ACC112 (cell line): Measurements from ENCODE around the gene ADGRB3.

Source experiments
- H2AFZ ChIP-seq: fragments of 200-600 bp; sonication (generic); one replicate; pipeline ENCODE4 v1.6.0; 2017; ENCODE audit warnings: antibody characterized with exemption, low read length; ENCODE audit not compliant: unreplicated experiment
- H3K27ac ChIP-seq: fragments of 200-600 bp; sonication (generic); 2 replicates; pipeline ENCODE4 v1.5.1; 2014; ENCODE audit warnings: low read depth, mild to moderate bottlenecking, antibody characterized with exemption, low read length, moderate library complexity
- H3K27me3 ChIP-seq: fragments of 200-600 bp; sonication (generic); 2 replicates; pipeline ENCODE4 v1.6.1; 2014; ENCODE audit warnings: mild to moderate bottlenecking, antibody characterized with exemption, low read length, moderate library complexity, mixed read lengths; ENCODE audit not compliant: insufficient read depth
- H3K36me3 ChIP-seq: fragments of 200-600 bp; sonication (generic); 2 replicates; pipeline ENCODE4 v1.6.1; 2016; ENCODE audit warnings: mild to moderate bottlenecking, antibody characterized with exemption, low read length, moderate library complexity, mixed read lengths; ENCODE audit not compliant: insufficient read depth
- H3K4me1 ChIP-seq: fragments of 200-600 bp; sonication (generic); one replicate; pipeline ENCODE4 v1.6.1; 2016; ENCODE audit warnings: low read length, mixed read lengths; ENCODE audit not compliant: insufficient read depth, unreplicated experiment, control insufficient read depth
- H3K4me3 ChIP-seq: fragments of 200-600 bp; sonication (generic); 2 replicates; pipeline ENCODE4 v1.5.1; 2014; ENCODE audit warnings: mild to moderate bottlenecking, low read depth, low read length
- H3K79me2 ChIP-seq: fragments of 200-600 bp; sonication (generic); one replicate; pipeline ENCODE4 v1.6.0; 2016; ENCODE audit warnings: low read length; ENCODE audit not compliant: control insufficient read depth, unreplicated experiment, insufficient read depth

Gene ADGRB3

DNA sequence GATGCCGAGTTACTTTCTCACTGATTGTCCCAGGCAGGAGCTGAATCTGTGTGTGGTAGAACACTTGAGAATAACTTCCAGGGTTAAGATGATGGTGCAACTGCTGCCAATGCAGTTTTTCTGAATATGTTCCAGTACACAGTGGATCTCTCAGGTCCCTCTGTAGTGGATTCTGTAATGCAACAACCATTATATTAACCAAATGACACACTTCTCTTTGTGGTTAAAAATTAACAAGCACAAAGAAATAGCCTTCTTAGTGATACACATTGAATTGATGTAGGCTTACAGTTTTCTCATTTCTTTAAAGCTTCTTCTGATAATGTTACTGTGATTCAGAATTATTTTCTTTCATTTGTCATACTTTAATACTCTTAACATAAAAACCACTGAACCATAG, 383.8 kb downstream of the ADGRB3 start:
- Histone ChIP-seq H2AFZ (no peak overlapping the region), H3K4me1 (no peaks in the 10 kb centered on the region), H3K36me3 (no peaks in the 10 kb centered on the region), H3K27me3 (no peaks in the 10 kb centered on the region), H3K79me2 (no peaks in the 10 kb centered on the region), H3K27ac (no peak overlapping the region), H3K4me3 (no peak overlapping the region)

DNA sequence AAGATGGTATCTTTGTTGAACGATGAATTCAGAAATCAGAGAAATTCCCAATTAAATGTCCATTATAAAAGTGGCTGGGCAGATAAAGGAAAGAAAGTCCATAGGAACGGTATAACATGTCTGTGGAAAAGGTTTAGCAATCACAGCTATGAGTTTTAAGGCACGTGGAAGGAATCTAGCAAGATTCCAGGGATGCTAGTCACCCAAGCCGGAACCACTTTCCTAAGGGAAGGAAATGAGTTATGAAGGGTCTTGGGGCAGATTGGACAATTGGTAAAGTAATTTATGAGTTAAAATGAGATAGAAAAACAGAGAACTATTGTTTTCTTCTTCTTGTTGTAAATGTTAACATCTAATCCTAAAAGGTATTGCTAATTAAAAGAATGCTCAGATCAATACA, 384.8 kb downstream of the ADGRB3 start:
- Histone ChIP-seq H2AFZ (no peak overlapping the region), H3K4me3 (no peak overlapping the region), H3K36me3 (no peaks in the 10 kb centered on the region), H3K27me3 (no peaks in the 10 kb centered on the region), H3K27ac (no peak overlapping the region), H3K79me2 (no peaks in the 10 kb centered on the region), H3K4me1 (no peaks in the 10 kb centered on the region)

DNA sequence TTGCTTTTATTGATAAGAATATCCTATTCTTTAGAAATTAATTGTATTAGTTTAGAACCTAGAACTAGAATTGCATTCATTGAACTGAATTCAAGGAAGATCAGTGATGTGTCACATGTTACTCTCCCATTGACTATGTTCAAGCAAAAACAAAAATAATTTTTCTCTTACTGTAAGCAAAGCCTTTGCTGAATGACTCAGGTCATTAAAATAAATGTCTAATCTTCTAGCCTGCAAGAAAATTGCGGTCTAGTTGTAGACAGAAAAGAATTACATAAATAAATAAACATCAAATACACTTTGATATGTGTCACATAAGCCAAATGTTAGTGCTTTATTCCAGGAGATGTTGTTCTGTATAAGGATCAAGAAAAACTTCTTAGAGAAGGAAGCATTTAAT, 387.9 kb downstream of the ADGRB3 start:
- no peaks in the 10 kb centered on the region for H3K4me1 ChIP-seq
- H3K27me3 ChIP-seq: no peaks in the 10 kb centered on the region
- H3K36me3 ChIP-seq: no peaks in the 10 kb centered on the region
- no peak overlapping the region for H2AFZ ChIP-seq
- H3K4me3 ChIP-seq: no peak overlapping the region
- no peak overlapping the region for H3K27ac ChIP-seq
- no peaks in the 10 kb centered on the region for H3K79me2 ChIP-seq

DNA sequence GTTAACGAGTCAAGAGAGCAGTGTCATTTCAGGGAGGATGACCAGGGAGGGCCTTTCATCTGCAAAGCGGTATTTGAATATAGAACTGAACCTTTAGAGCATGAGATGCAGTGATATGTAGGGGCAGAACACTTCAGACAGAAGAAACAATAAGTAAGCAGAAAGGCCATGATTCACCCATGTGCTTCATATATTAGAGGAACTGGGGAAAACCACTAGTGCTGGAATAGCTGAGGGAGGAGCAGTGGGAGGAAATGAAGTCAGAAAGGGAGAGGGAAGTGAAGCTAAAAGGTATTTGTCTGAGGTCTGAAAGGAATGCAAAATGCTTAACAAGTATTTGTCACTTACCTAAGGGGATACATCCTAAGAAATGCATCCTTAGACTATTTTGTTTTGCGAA, 391.2 kb downstream of the ADGRB3 start:
- Histone ChIP-seq H3K4me1 (no peaks in the 10 kb centered on the region), H3K36me3 (no peaks in the 10 kb centered on the region), H3K79me2 (no peaks in the 10 kb centered on the region), H2AFZ (no peak overlapping the region), H3K27me3 (no peaks in the 10 kb centered on the region), H3K4me3 (no peak overlapping the region), H3K27ac (no peak overlapping the region)

DNA sequence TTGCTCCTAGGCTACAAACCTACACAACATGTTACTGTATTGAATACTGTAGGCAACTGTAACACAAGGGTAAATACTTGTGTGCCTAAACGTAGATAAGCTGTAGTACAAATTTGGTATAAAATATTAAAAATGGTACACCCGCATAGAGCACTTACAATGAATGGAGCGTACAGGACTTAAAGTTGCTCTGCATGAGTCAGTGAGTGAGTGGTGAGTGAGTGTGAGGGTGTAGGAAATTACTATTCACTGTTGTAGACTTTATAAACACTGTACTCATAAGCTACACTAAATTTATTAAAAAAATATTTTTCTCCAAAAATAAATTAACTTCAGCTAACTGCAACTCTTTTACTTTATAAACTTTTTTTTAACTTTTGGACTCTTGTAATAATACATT, 391.6 kb downstream of the ADGRB3 start:
- Histone ChIP-seq H3K4me3 (no peak overlapping the region), H3K27ac (no peak overlapping the region), H2AFZ (no peak overlapping the region), H3K27me3 (no peaks in the 10 kb centered on the region), H3K79me2 (no peaks in the 10 kb centered on the region), H3K4me1 (no peaks in the 10 kb centered on the region), H3K36me3 (no peaks in the 10 kb centered on the region)

DNA sequence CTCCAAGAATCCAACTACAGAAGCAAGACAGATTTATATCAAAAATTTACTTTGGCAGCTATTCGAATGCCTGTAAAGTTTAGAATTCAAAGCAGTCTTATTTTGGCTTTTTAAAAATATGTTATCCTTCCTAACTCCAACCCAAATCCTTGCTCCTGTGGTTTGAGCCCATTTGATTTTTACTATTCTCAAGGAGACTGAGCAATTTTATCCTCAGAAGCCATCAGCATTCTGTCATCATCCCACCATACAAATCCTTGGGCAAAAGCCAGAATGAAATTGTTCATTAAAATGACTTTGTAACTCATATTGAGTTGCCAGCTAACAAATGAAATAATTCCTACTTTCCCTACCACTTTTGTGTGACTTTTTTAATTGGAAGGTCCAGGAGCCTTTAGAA, 392.8 kb downstream of the ADGRB3 start:
- H3K4me3 ChIP-seq: no peak overlapping the region
- H3K27ac ChIP-seq: no peak overlapping the region
- H3K36me3 ChIP-seq: no peaks in the 10 kb centered on the region
- no peaks in the 10 kb centered on the region for H3K27me3 ChIP-seq
- no peaks in the 10 kb centered on the region for H3K79me2 ChIP-seq
- H2AFZ ChIP-seq: no peak overlapping the region
- H3K4me1 ChIP-seq: no peaks in the 10 kb centered on the region

DNA sequence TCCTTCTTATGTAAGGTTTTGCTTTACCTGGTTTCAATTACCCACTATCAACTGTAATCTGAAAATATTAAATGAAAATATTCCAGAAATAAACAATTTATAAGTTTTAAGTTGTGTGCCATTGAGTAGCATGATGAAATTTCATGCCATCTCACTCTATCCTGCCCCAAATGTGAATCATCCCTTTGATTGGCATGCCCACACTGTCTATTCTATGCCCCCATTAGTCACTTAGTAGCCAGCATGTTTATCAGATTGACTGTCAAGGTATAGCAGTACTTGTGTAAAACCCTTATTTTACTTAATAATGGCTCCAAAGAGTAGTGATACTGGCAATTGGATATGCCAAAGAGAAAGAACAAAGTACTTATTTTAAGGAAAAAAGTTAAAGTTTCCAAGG, 403.8 kb downstream of the ADGRB3 start:
- no peaks in the 10 kb centered on the region for H3K4me1 ChIP-seq
- H3K4me3 ChIP-seq: no peak overlapping the region
- no peak overlapping the region for H2AFZ ChIP-seq

DNA sequence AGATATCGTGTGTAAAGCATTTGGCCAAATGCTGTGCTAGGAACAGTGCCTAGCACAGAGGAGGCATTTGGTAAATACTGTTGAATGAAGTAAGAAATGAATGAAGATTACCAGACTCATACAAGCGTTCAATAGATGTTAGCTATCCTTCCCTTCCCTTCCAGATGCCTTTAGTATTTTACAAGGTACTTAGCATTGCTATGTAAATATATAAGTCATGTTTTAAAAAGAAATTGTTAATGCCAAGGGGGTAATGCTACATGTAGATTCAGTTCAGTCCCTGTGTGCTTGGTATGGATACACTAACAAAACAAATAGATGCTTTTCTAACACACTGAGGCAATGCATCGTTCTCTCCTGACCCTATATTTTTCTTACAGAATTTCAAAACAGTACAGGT, 407.2 kb downstream of the ADGRB3 start:
- Histone ChIP-seq H2AFZ (no peak overlapping the region), H3K79me2 (no peaks in the 10 kb centered on the region), H3K4me1 (peaks cover 3% of the 10 kb centered on the region), H3K27ac (no peak overlapping the region), H3K4me3 (no peak overlapping the region), H3K36me3 (no peaks in the 10 kb centered on the region), H3K27me3 (no peaks in the 10 kb centered on the region)

More for the DNA sequence above, 403.8 kb downstream of the ADGRB3 start:
- Histone ChIP-seq H3K27ac (no peak overlapping the region), H3K27me3 (no peaks in the 10 kb centered on the region), H3K36me3 (no peaks in the 10 kb centered on the region), H3K79me2 (no peaks in the 10 kb centered on the region)

DNA sequence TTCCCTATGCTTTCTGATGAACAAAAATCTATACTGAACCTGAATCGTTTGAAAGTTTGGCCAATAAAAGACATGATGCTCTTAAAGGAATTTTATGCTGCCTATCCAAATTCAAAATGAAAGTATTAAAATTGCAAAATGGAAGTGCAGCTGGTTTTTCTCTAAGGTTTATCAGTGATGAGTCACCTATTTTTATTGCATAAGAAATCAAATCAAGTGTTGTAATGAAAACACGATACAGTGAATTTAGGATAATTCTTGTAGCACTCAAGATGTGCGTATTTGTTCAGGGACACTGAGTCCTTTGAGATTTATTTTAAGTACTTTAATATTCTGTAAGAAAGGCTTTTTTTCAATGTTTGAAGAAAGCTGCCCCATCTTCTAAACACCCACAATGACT, 409.5 kb downstream of the ADGRB3 start:
- Histone ChIP-seq H3K4me1 (peaks cover 3% of the 10 kb centered on the region), H3K27ac (no peak overlapping the region), H2AFZ (no peak overlapping the region), H3K36me3 (no peaks in the 10 kb centered on the region), H3K4me3 (peak overlapping the region; percentile 38; the same call in 1 of the 2 replicates), H3K79me2 (no peaks in the 10 kb centered on the region), H3K27me3 (no peaks in the 10 kb centered on the region)

DNA sequence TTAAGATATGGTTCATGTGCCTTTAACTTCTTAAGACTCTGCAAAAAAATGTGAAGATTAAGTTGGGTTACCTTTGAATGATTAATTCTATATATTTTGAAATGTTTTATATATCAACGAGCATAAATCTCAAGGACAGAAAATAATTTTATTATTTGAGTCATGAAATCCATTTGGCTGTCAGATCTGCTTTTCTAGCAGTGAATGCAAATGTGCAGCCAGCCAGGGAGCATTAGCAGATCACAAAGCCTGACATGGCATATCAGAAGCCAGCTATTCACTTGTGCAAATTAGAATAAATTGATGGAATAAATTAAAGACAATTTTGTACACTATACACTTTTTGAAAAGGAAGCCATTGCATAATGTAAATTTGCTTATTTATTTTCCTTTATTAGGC, 424.3 kb downstream of the ADGRB3 start:
- Histone ChIP-seq H2AFZ (no peak overlapping the region), H3K4me3 (no peak overlapping the region), H3K79me2 (no peaks in the 10 kb centered on the region), H3K4me1 (no peaks in the 10 kb centered on the region), H3K36me3 (no peaks in the 10 kb centered on the region), H3K27me3 (no peaks in the 10 kb centered on the region), H3K27ac (no peak overlapping the region)

DNA sequence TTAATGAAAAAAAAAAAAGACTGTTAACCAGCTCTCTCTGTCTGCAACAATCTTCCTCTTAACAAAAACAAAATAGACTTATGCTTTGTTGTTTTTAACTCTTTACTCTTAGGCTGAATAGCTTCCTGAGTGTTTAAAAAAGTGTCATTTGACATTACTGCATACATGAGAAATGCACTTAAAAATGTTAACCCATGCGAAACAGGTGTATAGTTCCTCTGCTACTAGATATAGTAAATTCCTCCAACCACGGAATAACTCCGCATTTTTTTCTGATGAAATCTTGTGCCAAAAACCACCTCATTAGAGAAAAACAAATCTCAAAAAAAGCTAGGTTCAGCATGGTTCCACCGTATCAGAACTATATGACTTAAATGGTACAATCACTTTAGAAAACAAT, 426.0 kb downstream of the ADGRB3 start:
- Histone ChIP-seq H3K27ac (no peak overlapping the region), H3K36me3 (no peaks in the 10 kb centered on the region), H3K27me3 (no peaks in the 10 kb centered on the region), H2AFZ (no peak overlapping the region), H3K79me2 (no peaks in the 10 kb centered on the region), H3K4me1 (no peaks in the 10 kb centered on the region), H3K4me3 (no peak overlapping the region)

DNA sequence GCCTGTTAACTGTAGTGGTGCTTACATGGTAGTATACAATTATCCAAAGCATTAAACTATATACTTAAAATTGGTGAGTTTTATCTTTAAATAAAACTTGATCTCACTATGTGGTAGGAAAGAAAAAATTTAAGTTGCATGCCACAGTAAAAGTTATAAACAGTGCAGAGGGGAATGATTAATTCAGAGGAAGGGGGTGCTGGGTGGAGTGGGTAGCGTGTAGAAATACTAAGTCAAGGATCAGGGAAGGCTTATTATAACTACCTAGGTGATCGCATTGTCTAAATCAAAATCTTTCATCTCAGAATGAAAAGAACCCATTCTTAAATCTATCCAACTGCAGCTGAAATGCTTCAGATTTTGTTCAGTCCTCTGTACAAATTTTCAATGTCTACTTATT, 428.3 kb downstream of the ADGRB3 start:
- Histone ChIP-seq H3K36me3 (no peaks in the 10 kb centered on the region), H3K4me3 (no peak overlapping the region), H2AFZ (no peak overlapping the region)

More for the DNA sequence above, 428.3 kb downstream of the ADGRB3 start:
- Histone ChIP-seq H3K4me1 (no peaks in the 10 kb centered on the region), H3K79me2 (no peaks in the 10 kb centered on the region), H3K27me3 (no peaks in the 10 kb centered on the region), H3K27ac (no peak overlapping the region)
